ENCODE data around the gene DLG2.

DLG2 gene

GRCh38 chr11:84793318-84793717, 833.8 kb downstream of the DLG2 start:
- no peak for TF ChIP-seq CTCF (IDR thresholded peaks at IDR 0.05)

- TF ChIP-seq CTCF (IDR thresholded peaks at IDR 0.05): no peak
Measured at GRCh38 chr11:84790849-84791427, 836.2 kb downstream of the DLG2 start.

GRCh38 chr11:84788220-84788619, 838.9 kb downstream of the DLG2 start:
- no peak for TF ChIP-seq CTCF (IDR thresholded peaks at IDR 0.05)

GRCh38 chr11:84780689-84781293, 846.4 kb downstream of the DLG2 start:
- peak; percentile 66 for TF ChIP-seq CTCF (IDR thresholded peaks at IDR 0.05)

GRCh38 chr11:84775503-84775902, 851.6 kb downstream of the DLG2 start:
- no peak for TF ChIP-seq CTCF (IDR thresholded peaks at IDR 0.05)

- TF ChIP-seq CTCF (IDR thresholded peaks at IDR 0.05): no peak
Measured at GRCh38 chr11:84763931-84764330, 863.2 kb downstream of the DLG2 start.

GRCh38 chr11:84757711-84758110, 869.4 kb downstream of the DLG2 start:
- TF ChIP-seq CTCF (IDR thresholded peaks at IDR 0.05): no peak

GRCh38 chr11:84751371-84751770, 875.8 kb downstream of the DLG2 start:
- TF ChIP-seq CTCF (IDR thresholded peaks at IDR 0.05): no peak

All from LNCAP (cell line).